Activated B cell treated with CpG ODN at 0.5 μM for 24 hours (primary cell): ENCODE results near the gene TMC1. TPM values are rescaled to one million over a fixed set of nuclear protein-coding genes. Genes with fewer than 3 reads are reported as not detected.
"Not testable (repeated sequence)": the region's sequence is repeated elsewhere in the genome, so short reads cannot be mapped to it uniquely, and the experiment has no call there.

ENCODE experiments used
- ATAC-seq: fragments of 200-7000 bp; cut with Tn5 transposase; one replicate; pipeline ENCODE4 v1.10.0; 2021; ENCODE audit warnings: low read depth, mild to moderate bottlenecking, moderate library complexity
- CTCF ChIA-PET: fragments of 350-600 bp; sonication (Branson Sonifier 250); formaldehyde crosslinking; loops from one replicate; lab custom pipeline; 2021; ENCODE audit warnings: antibody characterized with exemption; lab: Charles Lee
- POLR2A ChIA-PET: fragments of 350-600 bp; sonication (Branson Sonifier 250); formaldehyde crosslinking; loops from one replicate; lab custom pipeline; 2021; ENCODE audit warnings: antibody characterized with exemption; lab: Charles Lee
- DNase-seq: peaks from one replicate; pipeline ENCODE4 v3.0.0; 2022
- H3K27ac Mint-ChIP-seq: one replicate; pipeline ENCODE4 v1.8.0; 2020; ENCODE audit warnings: mixed read lengths
- H3K27me3 Mint-ChIP-seq: one replicate; pipeline ENCODE4 v1.8.0; 2021; ENCODE audit warnings: mixed read lengths
- H3K36me3 Mint-ChIP-seq: one replicate; pipeline ENCODE4 v1.8.0; 2021; ENCODE audit warnings: low read depth, mixed read lengths
- H3K4me1 Mint-ChIP-seq: one replicate; pipeline ENCODE4 v1.8.0; 2021; ENCODE audit warnings: mixed read lengths
- H3K4me3 Mint-ChIP-seq: one replicate; pipeline ENCODE4 v1.8.0; 2020; ENCODE audit warnings: mild to moderate bottlenecking, mixed read lengths
- H3K9me3 Mint-ChIP-seq: one replicate; pipeline ENCODE4 v1.8.0; 2020; ENCODE audit warnings: mixed read lengths
- CTCF ChIP-seq: fragments of 200-600 bp; IDR thresholded peaks from one replicate; pipeline ENCODE4 v1.8.0; 2022; ENCODE audit warnings: antibody characterized with exemption, mild to moderate bottlenecking
- intact Hi-C: fragments of 100-400 bp; cut with micrococcal nuclease; formaldehyde crosslinking; loops from one replicate; pipeline ENCODE4 v1.15.1; 2024
- total RNA-seq: library from RNA; stranded (reverse); gene quantifications from 2 replicates; pipeline ENCODE4 v1.2.3, GENCODE V29; 2022

TMC1 gene
- total RNA-seq = not detected in 2 replicates

GRCh38 chr9:72521416-72521815, at the start of gene TMC1:
Gene TMC1, plus strand, starts transcription at chr9:72521608. Its CDS starts 127,041 bp downstream, at chr9:72648649.
- ATAC-seq, H3K4me3 Mint-ChIP-seq, H3K36me3 Mint-ChIP-seq, H3K9me3 Mint-ChIP-seq, H3K4me1 Mint-ChIP-seq, H3K27me3 Mint-ChIP-seq, CTCF ChIA-PET, DNase-seq, POLR2A ChIA-PET, intact Hi-C loops, H3K27ac Mint-ChIP-seq: not testable (repeated sequence)

- TF ChIP-seq CTCF = no peak
- ChIA-PET POLR2A (no interaction called here), CTCF (no interaction called here)
- DNase-seq (no peak), ATAC-seq (peak; percentile 78)
- intact Hi-C loops = loop anchor here (1.0 to 10.0 kb wide), 2 partner anchors 61 to 108 kb away; partner anchors contain the start of gene ZFAND5
- H3K9me3 Mint-ChIP-seq = no peaks in the 10 kb centered on the region
- no peak overlapping the region for H3K4me3 Mint-ChIP-seq
- H3K27me3 Mint-ChIP-seq = no peaks in the 10 kb centered on the region
- peaks cover 12% of the 10 kb centered on the region for H3K4me1 Mint-ChIP-seq
- H3K36me3 Mint-ChIP-seq = no peaks in the 10 kb centered on the region
- peak overlapping the region; percentile 75 for H3K27ac Mint-ChIP-seq
These were observed 47.7 kb upstream of the TMC1 start for GRCh38 chr9:72473474-72474261.

- Mint-ChIP-seq H3K36me3 (no peaks in the 10 kb centered on the region), H3K9me3 (no peaks in the 10 kb centered on the region), H3K27me3 (no peaks in the 10 kb centered on the region), H3K4me3 (no peak overlapping the region), H3K4me1 (peaks cover 12% of the 10 kb centered on the region), H3K27ac (no peak overlapping the region)
- DNase-seq (no peak), ATAC-seq (no peak)
- ChIA-PET CTCF (no interaction called here), POLR2A (interaction anchor here (0.7 kb wide), 1 partner anchor 31 kb away, joined by 3 read pairs; no protein-coding TSS in a partner anchor)
- intact Hi-C loops = loop anchor here (5.0 to 10.0 kb wide), 2 partner anchors 32 to 60 kb away; no protein-coding TSS in a partner anchor
- TF ChIP-seq CTCF = no peak
These were observed 46.7 kb upstream of the TMC1 start for GRCh38 chr9:72474676-72475075.

- no peak for DNase-seq
- CTCF ChIA-PET = no interaction called here
- TF ChIP-seq CTCF = no peak
- H3K27me3 Mint-ChIP-seq = no peaks in the 10 kb centered on the region
- no peak overlapping the region for H3K4me3 Mint-ChIP-seq
- no peak for ATAC-seq
- POLR2A ChIA-PET = no interaction called here
- intact Hi-C loops = loop anchor here (5.0 to 10.0 kb wide), 2 partner anchors 34 to 59 kb away; no protein-coding TSS in a partner anchor
- no peak overlapping the region for H3K27ac Mint-ChIP-seq
- H3K4me1 Mint-ChIP-seq = peaks cover 12% of the 10 kb centered on the region
- no peaks in the 10 kb centered on the region for H3K9me3 Mint-ChIP-seq
- no peaks in the 10 kb centered on the region for H3K36me3 Mint-ChIP-seq
These were observed 45.3 kb upstream of the TMC1 start for GRCh38 chr9:72476100-72476499.

GRCh38 chr9:72476617-72477437, 44.6 kb upstream of the TMC1 start:
- no peaks in the 10 kb centered on the region for H3K36me3 Mint-ChIP-seq
- H3K27ac Mint-ChIP-seq = no peak overlapping the region
- DNase-seq = no peak
- no peak overlapping the region for H3K4me3 Mint-ChIP-seq
- no peaks in the 10 kb centered on the region for H3K27me3 Mint-ChIP-seq
- H3K4me1 Mint-ChIP-seq = peaks cover 12% of the 10 kb centered on the region
- ChIA-PET CTCF (no interaction called here), POLR2A (no interaction called here)
- intact Hi-C loops = loop anchor here (5.0 to 10.0 kb wide), 2 partner anchors 35 to 58 kb away; no protein-coding TSS in a partner anchor
- H3K9me3 Mint-ChIP-seq = no peaks in the 10 kb centered on the region
- no peak for ATAC-seq
- TF ChIP-seq CTCF = no peak
